HG03064 (cell line): Measurements from ENCODE around the gene YEATS2.
"Not testable (repeated sequence)": the region's sequence is repeated elsewhere in the genome, so short reads cannot be mapped to it uniquely, and the experiment has no call there.

Experiments
- ATAC-seq: cut with Tn5 transposase; IDR thresholded peaks from one replicate; pipeline ENCODE4 v1.9.1; 2021; ENCODE audit warnings: low read depth; ENCODE audit not compliant: unreplicated experiment

YEATS2 gene

GRCh38 chr3:183711516-183711915 lies 13.9 kb downstream of the YEATS2 start:
- no peak for ATAC-seq

- no peak for ATAC-seq
These were observed 17.0 kb downstream of the YEATS2 start for GRCh38 chr3:183714622-183715021.

GRCh38 chr3:183718012-183718411 lies 20.4 kb downstream of the YEATS2 start:
- no peak for ATAC-seq

- no peak for ATAC-seq
These were observed 27.8 kb downstream of the YEATS2 start for GRCh38 chr3:183725387-183725786.

GRCh38 chr3:183728204-183728603 lies 30.6 kb downstream of the YEATS2 start:
- ATAC-seq: no peak

- no peak for ATAC-seq
These were observed 32.8 kb downstream of the YEATS2 start for GRCh38 chr3:183730361-183730760.

GRCh38 chr3:183731611-183732010 lies 34.0 kb downstream of the YEATS2 start:
- no peak for ATAC-seq

- ATAC-seq: no peak
These were observed 36.0 kb downstream of the YEATS2 start for GRCh38 chr3:183733553-183733952.

GRCh38 chr3:183734750-183735494 lies 37.3 kb downstream of the YEATS2 start:
- no peak for ATAC-seq

- ATAC-seq: no peak
These were observed 39.5 kb downstream of the YEATS2 start for GRCh38 chr3:183737116-183737515.

- ATAC-seq: not testable (repeated sequence)
These were observed 42.6 kb downstream of the YEATS2 start for GRCh38 chr3:183740154-183740553.

GRCh38 chr3:183743231-183743630 lies 45.6 kb downstream of the YEATS2 start:
- ATAC-seq: no peak

- no peak for ATAC-seq
These were observed 47.9 kb downstream of the YEATS2 start for GRCh38 chr3:183745300-183746098.

- no peak for ATAC-seq
These were observed 56.5 kb downstream of the YEATS2 start for GRCh38 chr3:183754052-183754451.

- no peak for ATAC-seq
These were observed 64.7 kb downstream of the YEATS2 start for GRCh38 chr3:183762304-183762703.

GRCh38 chr3:183764847-183765731 lies 67.5 kb downstream of the YEATS2 start:
- ATAC-seq: no peak

- ATAC-seq: no peak
These were observed 68.5 kb downstream of the YEATS2 start for GRCh38 chr3:183766107-183766506.

- ATAC-seq: no peak
These were observed 69.4 kb downstream of the YEATS2 start for GRCh38 chr3:183766745-183767606.

GRCh38 chr3:183768114-183768513 lies 70.5 kb downstream of the YEATS2 start:
- ATAC-seq: no peak

- no peak for ATAC-seq
These were observed 71.9 kb downstream of the YEATS2 start for GRCh38 chr3:183769453-183769852.
